ENCODE data around the gene AGPAT4. TPM values are rescaled to one million over a fixed set of nuclear protein-coding genes. Genes with fewer than 3 reads are reported as not detected.
"Not testable (repeated sequence)": the region's sequence is repeated elsewhere in the genome, so short reads cannot be mapped to it uniquely, and the experiment has no call there.

AGPAT4 gene
- total RNA-seq, 1 experiment from 2014 or later, result 10.1 TPM

- intact Hi-C loops (cut with micrococcal nuclease; ENCODE audit: unreplicated experiment), result no loop called here
- Histone ChIP-seq H3K4me1 (ENCODE audit: insufficient read depth, low read length, poor library complexity, severe bottlenecking) (no peaks in the 10 kb centered on the region), H3K9me3 (ENCODE audit: low read depth, low read length, poor library complexity, severe bottlenecking) (no peaks in the 10 kb centered on the region), H3K4me3 (ENCODE audit: low read depth, low read length, poor library complexity, severe bottlenecking) (no peak overlapping the region), H3K36me3 (ENCODE audit: insufficient read depth, low read length, poor library complexity, severe bottlenecking) (no peaks in the 10 kb centered on the region), H3K27me3 (replicated peaks; ENCODE audit: insufficient read depth, low read depth, low read length, poor library complexity) (no peaks in the 10 kb centered on the region), H3K27ac (ENCODE audit: low read depth, low read length, poor library complexity, severe bottlenecking) (no peak overlapping the region)
- ChIA-PET POLR2A (ENCODE audit: low non-redundant PET) (no interaction called here), CTCF (no interaction called here)
- no peak for DNase-seq (ENCODE audit: low spot score)
- TF ChIP-seq CTCF (conservative IDR thresholded peaks at IDR 0.05; ENCODE audit: low read depth, low read length), result no peak
- no peak for TF ChIP-seq EZH2 (IDR thresholded peaks at IDR 0.05; ENCODE audit: borderline replicate concordance, low read depth, low read length, poor library complexity, severe bottlenecking)
- BruUV-seq (replicated peaks), result no TSS peak
Observed at GRCh38 chr6:161181121-161181520, 92.7 kb downstream of the AGPAT4 start.

- H3K4me1 ChIP-seq (ENCODE audit: insufficient read depth, low read length, poor library complexity, severe bottlenecking); intact Hi-C loops (cut with micrococcal nuclease; ENCODE audit: unreplicated experiment); H3K9me3 ChIP-seq (ENCODE audit: low read depth, low read length, poor library complexity, severe bottlenecking); BruUV-seq (replicated peaks); H3K4me3 ChIP-seq (ENCODE audit: low read depth, low read length, poor library complexity, severe bottlenecking); CTCF ChIA-PET; DNase-seq (ENCODE audit: low spot score); H3K27ac ChIP-seq (ENCODE audit: low read depth, low read length, poor library complexity, severe bottlenecking); H3K27me3 ChIP-seq (replicated peaks; ENCODE audit: insufficient read depth, low read depth, low read length, poor library complexity); H3K36me3 ChIP-seq (ENCODE audit: insufficient read depth, low read length, poor library complexity, severe bottlenecking); POLR2A ChIA-PET (ENCODE audit: low non-redundant PET): not testable (repeated sequence)
Observed at GRCh38 chr6:161178155-161178554, 95.7 kb downstream of the AGPAT4 start.

- DNase-seq (ENCODE audit: low spot score); BruUV-seq (replicated peaks); CTCF ChIA-PET; H3K27me3 ChIP-seq (replicated peaks; ENCODE audit: insufficient read depth, low read depth, low read length, poor library complexity); POLR2A ChIA-PET (ENCODE audit: low non-redundant PET); H3K9me3 ChIP-seq (ENCODE audit: low read depth, low read length, poor library complexity, severe bottlenecking); H3K36me3 ChIP-seq (ENCODE audit: insufficient read depth, low read length, poor library complexity, severe bottlenecking); H3K4me1 ChIP-seq (ENCODE audit: insufficient read depth, low read length, poor library complexity, severe bottlenecking); H3K27ac ChIP-seq (ENCODE audit: low read depth, low read length, poor library complexity, severe bottlenecking); intact Hi-C loops (cut with micrococcal nuclease; ENCODE audit: unreplicated experiment); H3K4me3 ChIP-seq (ENCODE audit: low read depth, low read length, poor library complexity, severe bottlenecking): not testable (repeated sequence)
Observed at GRCh38 chr6:161176428-161176827, 97.4 kb downstream of the AGPAT4 start.

GRCh38 chr6:161172769-161173168, 101.1 kb downstream of the AGPAT4 start:
- CTCF ChIA-PET; H3K4me1 ChIP-seq (ENCODE audit: insufficient read depth, low read length, poor library complexity, severe bottlenecking); DNase-seq (ENCODE audit: low spot score); intact Hi-C loops (cut with micrococcal nuclease; ENCODE audit: unreplicated experiment); H3K27me3 ChIP-seq (replicated peaks; ENCODE audit: insufficient read depth, low read depth, low read length, poor library complexity); H3K4me3 ChIP-seq (ENCODE audit: low read depth, low read length, poor library complexity, severe bottlenecking); BruUV-seq (replicated peaks); H3K36me3 ChIP-seq (ENCODE audit: insufficient read depth, low read length, poor library complexity, severe bottlenecking); H3K9me3 ChIP-seq (ENCODE audit: low read depth, low read length, poor library complexity, severe bottlenecking); H3K27ac ChIP-seq (ENCODE audit: low read depth, low read length, poor library complexity, severe bottlenecking); POLR2A ChIA-PET (ENCODE audit: low non-redundant PET): not testable (repeated sequence)

- H3K27ac ChIP-seq (ENCODE audit: low read depth, low read length, poor library complexity, severe bottlenecking), result no peak overlapping the region
- no peak for DNase-seq (ENCODE audit: low spot score)
- intact Hi-C loops (cut with micrococcal nuclease; ENCODE audit: unreplicated experiment), result no loop called here
- H3K4me3 ChIP-seq (ENCODE audit: low read depth, low read length, poor library complexity, severe bottlenecking), result no peak overlapping the region
- no peaks in the 10 kb centered on the region for H3K9me3 ChIP-seq (ENCODE audit: low read depth, low read length, poor library complexity, severe bottlenecking)
- H3K27me3 ChIP-seq (replicated peaks; ENCODE audit: insufficient read depth, low read depth, low read length, poor library complexity), result no peaks in the 10 kb centered on the region
- no peaks in the 10 kb centered on the region for H3K4me1 ChIP-seq (ENCODE audit: insufficient read depth, low read length, poor library complexity, severe bottlenecking)
- no TSS peak for BruUV-seq (replicated peaks)
- POLR2A ChIA-PET (ENCODE audit: low non-redundant PET), result no interaction called here
- H3K36me3 ChIP-seq (ENCODE audit: insufficient read depth, low read length, poor library complexity, severe bottlenecking), result no peaks in the 10 kb centered on the region
- TF ChIP-seq CTCF (conservative IDR thresholded peaks at IDR 0.05; ENCODE audit: low read depth, low read length) (no peak), EZH2 (IDR thresholded peaks at IDR 0.05; ENCODE audit: borderline replicate concordance, low read depth, low read length, poor library complexity, severe bottlenecking) (no peak)
- CTCF ChIA-PET, result no interaction called here
Observed at GRCh38 chr6:161171207-161171606, 102.7 kb downstream of the AGPAT4 start.

All from A673 (cell line).